Measurements from ENCODE around the gene MINDY2.
A peak's percentile ranks its signal among the peaks of the same experiment; 100 is the strongest.

DNA sequence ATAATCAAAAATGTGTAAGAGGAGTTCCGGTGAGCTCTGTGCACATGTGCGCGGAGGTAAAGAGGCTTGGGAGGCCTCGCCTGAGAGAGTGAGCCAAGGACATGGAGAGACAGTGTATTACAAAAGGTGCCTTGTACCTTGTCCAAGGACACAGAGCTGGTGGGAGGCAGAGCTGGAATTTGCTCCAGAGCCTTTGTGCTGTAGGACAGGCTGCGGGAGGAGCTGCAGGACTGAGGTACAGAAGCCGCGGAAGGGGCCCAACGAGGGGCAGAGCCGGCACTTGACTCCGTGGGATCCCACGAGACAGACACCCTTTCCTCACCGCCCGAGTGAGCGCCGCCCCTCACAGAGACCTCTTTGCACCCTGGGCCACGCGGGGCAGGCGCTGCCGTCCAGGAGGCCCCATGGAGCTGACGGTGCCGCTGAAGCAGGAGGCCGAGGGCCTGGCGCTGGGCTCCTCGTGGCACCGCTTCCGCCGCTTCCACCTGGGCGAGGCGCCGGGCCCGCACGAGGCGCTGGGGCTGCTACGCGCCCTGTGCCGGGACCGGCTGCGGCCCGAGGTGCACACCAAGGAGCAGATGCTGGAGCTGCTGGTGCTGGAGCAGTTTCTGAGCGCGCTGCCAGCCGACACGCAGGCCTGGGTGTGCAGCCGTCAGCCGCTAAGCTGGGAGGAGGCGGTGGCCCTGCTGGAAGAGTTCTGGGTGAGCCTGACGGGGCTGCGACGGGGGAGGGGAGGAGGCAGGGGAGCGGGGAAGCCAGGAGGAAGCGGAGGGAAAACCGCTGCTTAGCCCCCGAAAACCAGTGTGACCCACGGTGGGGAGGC, 93.7 kb downstream of the MINDY2 start:
- TF ChIP-seq, protein P1, sequence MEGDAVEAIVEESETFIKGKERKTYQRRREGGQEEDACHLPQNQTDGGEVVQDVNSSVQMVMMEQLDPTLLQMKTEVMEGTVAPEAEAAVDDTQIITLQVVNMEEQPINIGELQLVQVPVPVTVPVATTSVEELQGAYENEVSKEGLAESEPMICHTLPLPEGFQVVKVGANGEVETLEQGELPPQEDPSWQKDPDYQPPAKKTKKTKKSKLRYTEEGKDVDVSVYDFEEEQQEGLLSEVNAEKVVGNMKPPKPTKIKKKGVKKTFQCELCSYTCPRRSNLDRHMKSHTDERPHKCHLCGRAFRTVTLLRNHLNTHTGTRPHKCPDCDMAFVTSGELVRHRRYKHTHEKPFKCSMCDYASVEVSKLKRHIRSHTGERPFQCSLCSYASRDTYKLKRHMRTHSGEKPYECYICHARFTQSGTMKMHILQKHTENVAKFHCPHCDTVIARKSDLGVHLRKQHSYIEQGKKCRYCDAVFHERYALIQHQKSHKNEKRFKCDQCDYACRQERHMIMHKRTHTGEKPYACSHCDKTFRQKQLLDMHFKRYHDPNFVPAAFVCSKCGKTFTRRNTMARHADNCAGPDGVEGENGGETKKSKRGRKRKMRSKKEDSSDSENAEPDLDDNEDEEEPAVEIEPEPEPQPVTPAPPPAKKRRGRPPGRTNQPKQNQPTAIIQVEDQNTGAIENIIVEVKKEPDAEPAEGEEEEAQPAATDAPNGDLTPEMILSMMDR (IDR thresholded peaks at IDR 0.05; ENCODE audit: control extremely low read depth in 1 of 3, insufficient read depth in 1 of 3, low read depth in 1 of 3, low read length in 3 of 3), result no peak
- TF ChIP-seq TAF1 (IDR thresholded peaks at IDR 0.05; ENCODE audit: low read depth, low read length) (0 out of 2 replicates have a peak, but pooled peaks have one; percentile 15), ZNF274 (IDR thresholded peaks at IDR 0.05; ENCODE audit: borderline replicate concordance, extremely low read depth, low read length) (no peak)

Measured in H1 (cell line).